ENCODE results near the gene CHCHD10. TPM values are rescaled to one million over a fixed set of nuclear protein-coding genes. Genes with fewer than 3 reads are reported as not detected.

The CHCHD10 gene
- total and polyA plus RNA-seq, 2 of the 13 experiments (the other 11 are each of a cell fraction or from before 2014, with no cell fraction given), result 37.0 to 62.8 TPM

- TF ChIP-seq ZNF407 (CRISPR knock-in tag; IDR thresholded peaks at IDR 0.05; ENCODE audit: not compliant biosample characterization) (no peak), ZNF652 (CRISPR knock-in tag; IDR thresholded peaks at IDR 0.05; ENCODE audit: borderline replicate concordance, low read depth) (no peak), ZNF367 (CRISPR knock-in tag; IDR thresholded peaks at IDR 0.05; ENCODE audit: borderline replicate concordance) (no peak), ZBTB38 (CRISPR knock-in tag; IDR thresholded peaks at IDR 0.05) (0 out of 2 replicates have a peak, but pooled peaks have one; percentile 7), GRHL1 (CRISPR knock-in tag; conservative IDR thresholded peaks at IDR 0.05) (no peak), HMGXB4 (CRISPR knock-in tag; IDR thresholded peaks at IDR 0.05; ENCODE audit: borderline replicate concordance in 1 of 2, low read depth in 1 of 2) (0 out of 4 replicates have a peak, but pooled peaks of 1 of the 2 experiments have one; percentile 33), HBP1 (CRISPR knock-in tag; IDR thresholded peaks at IDR 0.05; ENCODE audit: low read depth) (no peak), ZNF326 (CRISPR knock-in tag; IDR thresholded peaks at IDR 0.05; ENCODE audit: borderline replicate concordance) (no peak), SNAI1 (CRISPR knock-in tag; IDR thresholded peaks at IDR 0.05; ENCODE audit: borderline replicate concordance) (no peak), EHMT2 (IDR thresholded peaks at IDR 0.05; ENCODE audit: borderline replicate concordance, low read depth, low read length) (no peak), EP300 (IDR thresholded peaks at IDR 0.05; ENCODE audit: low read depth in 2 of 2, low read length in 2 of 2) (no peak), EP300 (CRISPR knock-in tag; IDR thresholded peaks at IDR 0.05; ENCODE audit: borderline replicate concordance) (no peak)
Measured at GRCh38 chr22:23773483-23774113, 5.8 kb upstream of the CHCHD10 start (continued).
